Neural progenitor cell (in vitro differentiated cells): ENCODE measurements around the gene SMG6.

Source experiments
- CTCF ChIP-seq: fragments of 200-600 bp; sonication (generic); IDR thresholded peaks from 2 replicates; pipeline ENCODE4 v1.5.1; 2017; ENCODE audit warnings: antibody characterized with exemption, mild to moderate bottlenecking
- EZH2 ChIP-seq: fragments of 200-600 bp; sonication (generic); IDR thresholded peaks from 2 replicates; pipeline ENCODE4 v1.6.1; 2017; ENCODE audit warnings: antibody characterized with exemption, mild to moderate bottlenecking, moderate library complexity
- EZH2phosphoT487 ChIP-seq: fragments of 200-600 bp; sonication (generic); IDR thresholded peaks from 2 replicates; pipeline ENCODE4 v1.6.1; 2017; ENCODE audit warnings: antibody characterized with exemption

- TF ChIP-seq CTCF (no peak), EZH2 (no peak), EZH2phosphoT487 (no peak)
Measured at GRCh38 chr17:2299136-2299535, 4.4 kb downstream of the SMG6 start.
